GM18861 (cell line): ENCODE results near the gene SMARCD3.

ENCODE experiments used
- ATAC-seq: cut with Tn5 transposase; IDR thresholded peaks from one replicate; pipeline ENCODE4 v1.9.1; 2021; ENCODE audit not compliant: unreplicated experiment

SMARCD3 gene

GRCh38 chr7:151192002-151192539 is 56.4 kb downstream of the SMARCD3 start:
- ATAC-seq: no peak

GRCh38 chr7:151191544-151191943 is 57.0 kb downstream of the SMARCD3 start:
- ATAC-seq: no peak

- no peak for ATAC-seq
Measured at GRCh38 chr7:151189038-151189437, 59.5 kb downstream of the SMARCD3 start.
